Keratinocyte (primary cell): Measurements from ENCODE around the gene CDH22. TPM values are rescaled to one million over a fixed set of nuclear protein-coding genes. Genes with fewer than 3 reads are reported as not detected.

ENCODE experiments used
- DNase-seq: peaks from one replicate; pipeline ENCODE4 v3.0.0-alpha.2; 2011; ENCODE audit warnings: low read depth, missing footprints, low spot score
- FAIRE-seq: peaks from 2 replicates; lab custom pipeline; 2011; peaks lifted over from hg19 to GRCh38; lab: Jason Lieb, UNC
- H2AFZ ChIP-seq: 2 replicates; pipeline ENCODE4 v1.6.0; 2012; ENCODE audit warnings: low read length, control low read depth, inconsistent platforms; ENCODE audit not compliant: control insufficient read depth
- H3K27ac ChIP-seq: 2 replicates; pipeline ENCODE4 v1.5.1; 2011; ENCODE audit warnings: low read length; ENCODE audit not compliant: control insufficient read depth, insufficient read depth
- H3K27me3 ChIP-seq: 3 replicates; pipeline ENCODE4 v1.6.0; 2011; ENCODE audit warnings: low read length; ENCODE audit not compliant: control insufficient read depth, insufficient read depth; ENCODE audit errors: extremely low read depth
- H3K36me3 ChIP-seq, 2 experiments: 2 replicates in 1 of 2; 3 replicates in 1 of 2; pipeline ENCODE4 v1.5.1; 2011; ENCODE audit warnings: low read length in 2 of 2, mild to moderate bottlenecking in 1 of 2; ENCODE audit not compliant: control insufficient read depth in 2 of 2, insufficient read depth in 2 of 2; ENCODE audit errors: extremely low read depth in 1 of 2
- H3K4me1 ChIP-seq: 3 replicates; pipeline ENCODE4 v1.5.1; 2011; ENCODE audit warnings: low read length; ENCODE audit not compliant: control insufficient read depth, insufficient read depth; ENCODE audit errors: extremely low read depth
- H3K4me2 ChIP-seq: 3 replicates; pipeline ENCODE4 v1.6.0; 2011; ENCODE audit warnings: low read depth, low read length; ENCODE audit not compliant: control insufficient read depth, insufficient read depth; ENCODE audit errors: extremely low read depth
- H3K4me3 ChIP-seq, 3 experiments: fragments of 200-600 bp in 1 of 3; sonication (generic) in 1 of 3; 2 replicates in 2 of 3; 3 replicates in 1 of 3; pipeline ENCODE4 v1.5.1; 2011 to 2016; ENCODE audit warnings: low read length in 3 of 3, mild to moderate bottlenecking in 3 of 3, control low read depth in 2 of 3, inconsistent platforms in 1 of 3, low read depth in 1 of 3, mixed read lengths in 1 of 3, mixed run types in 1 of 3, moderate library complexity in 1 of 3; ENCODE audit not compliant: control insufficient read depth in 2 of 3, insufficient read depth in 2 of 3; ENCODE audit errors: extremely low read depth in 1 of 3
- H3K79me2 ChIP-seq: 2 replicates; pipeline ENCODE4 v1.6.0; 2012; ENCODE audit warnings: low read length; ENCODE audit not compliant: control insufficient read depth, insufficient read depth
- H3K9ac ChIP-seq: 3 replicates; pipeline ENCODE4 v1.6.0; 2011; ENCODE audit warnings: low read length; ENCODE audit not compliant: control insufficient read depth, insufficient read depth; ENCODE audit errors: extremely low read depth
- H3K9me1 ChIP-seq: 3 replicates; pipeline ENCODE4 v1.6.0; 2011; ENCODE audit warnings: low read length; ENCODE audit not compliant: control insufficient read depth, insufficient read depth; ENCODE audit errors: extremely low read depth
- H3K9me3 ChIP-seq: 2 replicates; pipeline ENCODE4 v1.5.1; 2012; ENCODE audit warnings: low read depth, low read length; ENCODE audit not compliant: control insufficient read depth
- H4K20me1 ChIP-seq: 3 replicates; pipeline ENCODE4 v1.6.0; 2011; ENCODE audit warnings: low read length; ENCODE audit not compliant: control insufficient read depth, insufficient read depth; ENCODE audit errors: extremely low read depth
- EZH2 ChIP-seq: IDR thresholded peaks from one replicate; pipeline ENCODE4 v1.6.1; 2012; ENCODE audit warnings: inconsistent platforms, mild to moderate bottlenecking, low read length, moderate library complexity
- dilution Hi-C: fragments of 300-500 bp; cut with MboI; formaldehyde crosslinking; loops from one replicate; pipeline ENCODE4 v1.7.0; 2020; ENCODE audit warnings: low sequenced_read_pairs; ENCODE audit not compliant: extremely low pct_ligation_motif_present
- polyA plus RNA-seq, 5 experiments: library from polyadenylated mRNA; depleted of rRNA in 3 of 5; stranded (reverse) in 3 of 5; stranded (forward) in 1 of 5; unstranded in 1 of 5; fragments of >200 nt; gene quantifications; 1 replicate in 1 of 5; 2 replicates in 3 of 5; 3 replicates in 1 of 5; pipeline versions ENCODE4 v1.2.1 to v1.2.3, GENCODE V29; 2011 to 2012; ENCODE audit warnings: missing spikeins in 2 of 5, low read depth in 1 of 5, low replicate concordance in 1 of 5
- TF ChIP-seq, protein P1 (sequence below), 3 experiments: IDR thresholded peaks in 1 of 3; conservative IDR thresholded peaks in 1 of 3; optimal IDR thresholded peaks in 1 of 3; 2 replicates in 2 of 3; 3 replicates in 1 of 3; pipeline versions ENCODE3 to v1.5.1; 2011; ENCODE audit warnings: low read length in 3 of 3, mild to moderate bottlenecking in 3 of 3, moderate library complexity in 2 of 3, control low read depth in 1 of 3, inconsistent platforms in 1 of 3; ENCODE audit not compliant: insufficient read depth in 2 of 3; ENCODE audit errors: extremely low read depth in 1 of 3

Gene CDH22
- polyA plus RNA-seq, 1 donor (not counting 4 experiments of a cell fraction or from before 2014, with no cell fraction given): not detected

DNA sequence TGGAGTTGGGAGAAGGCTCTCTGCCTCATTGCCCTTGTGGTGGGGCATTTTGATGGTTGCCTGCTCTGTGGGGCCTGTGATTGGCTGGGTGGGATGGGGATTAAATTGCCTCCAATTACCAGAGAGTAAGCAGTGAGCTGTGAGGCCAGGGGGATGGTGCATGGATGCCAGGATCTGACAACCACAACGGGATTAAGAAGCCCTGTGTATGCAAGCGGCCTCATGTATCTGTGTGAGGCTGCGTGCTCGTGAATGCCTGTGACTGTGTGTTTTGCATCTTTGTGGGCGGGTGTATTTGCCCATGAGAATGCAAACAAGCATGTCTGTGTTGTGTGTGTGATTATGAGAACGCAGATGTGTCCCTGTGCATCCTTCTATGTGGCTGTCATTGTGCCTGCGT is 144.0 kb downstream of the CDH22 start:
- no peak overlapping the region for H3K9ac ChIP-seq
- dilution Hi-C loops: no loop called here
- no peaks in the 10 kb centered on the region for H3K36me3 ChIP-seq
- no peak overlapping the region for H3K4me2 ChIP-seq
- H3K9me1 ChIP-seq: no peaks in the 10 kb centered on the region
- no peak for DNase-seq
- H4K20me1 ChIP-seq: no peaks in the 10 kb centered on the region
- no peak overlapping the region for H3K27ac ChIP-seq
- no peaks in the 10 kb centered on the region for H3K4me1 ChIP-seq
- no peak for FAIRE-seq
- peaks cover 16% of the 10 kb centered on the region for H3K27me3 ChIP-seq
- no peak overlapping the region for H3K4me3 ChIP-seq
- H3K79me2 ChIP-seq: no peaks in the 10 kb centered on the region
- no peak overlapping the region for H2AFZ ChIP-seq
- no peaks in the 10 kb centered on the region for H3K9me3 ChIP-seq
- TF ChIP-seq, protein P1, sequence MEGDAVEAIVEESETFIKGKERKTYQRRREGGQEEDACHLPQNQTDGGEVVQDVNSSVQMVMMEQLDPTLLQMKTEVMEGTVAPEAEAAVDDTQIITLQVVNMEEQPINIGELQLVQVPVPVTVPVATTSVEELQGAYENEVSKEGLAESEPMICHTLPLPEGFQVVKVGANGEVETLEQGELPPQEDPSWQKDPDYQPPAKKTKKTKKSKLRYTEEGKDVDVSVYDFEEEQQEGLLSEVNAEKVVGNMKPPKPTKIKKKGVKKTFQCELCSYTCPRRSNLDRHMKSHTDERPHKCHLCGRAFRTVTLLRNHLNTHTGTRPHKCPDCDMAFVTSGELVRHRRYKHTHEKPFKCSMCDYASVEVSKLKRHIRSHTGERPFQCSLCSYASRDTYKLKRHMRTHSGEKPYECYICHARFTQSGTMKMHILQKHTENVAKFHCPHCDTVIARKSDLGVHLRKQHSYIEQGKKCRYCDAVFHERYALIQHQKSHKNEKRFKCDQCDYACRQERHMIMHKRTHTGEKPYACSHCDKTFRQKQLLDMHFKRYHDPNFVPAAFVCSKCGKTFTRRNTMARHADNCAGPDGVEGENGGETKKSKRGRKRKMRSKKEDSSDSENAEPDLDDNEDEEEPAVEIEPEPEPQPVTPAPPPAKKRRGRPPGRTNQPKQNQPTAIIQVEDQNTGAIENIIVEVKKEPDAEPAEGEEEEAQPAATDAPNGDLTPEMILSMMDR (optimal IDR thresholded peaks at IDR 0.05 in 1 of 3, IDR thresholded peaks at IDR 0.05 in 1 of 3, conservative IDR thresholded peaks at IDR 0.05 in 1 of 3; ENCODE audit: extremely low read depth in 1 of 3, insufficient read depth in 2 of 3, low read length in 3 of 3): no peak
- TF ChIP-seq EZH2: no peak

DNA sequence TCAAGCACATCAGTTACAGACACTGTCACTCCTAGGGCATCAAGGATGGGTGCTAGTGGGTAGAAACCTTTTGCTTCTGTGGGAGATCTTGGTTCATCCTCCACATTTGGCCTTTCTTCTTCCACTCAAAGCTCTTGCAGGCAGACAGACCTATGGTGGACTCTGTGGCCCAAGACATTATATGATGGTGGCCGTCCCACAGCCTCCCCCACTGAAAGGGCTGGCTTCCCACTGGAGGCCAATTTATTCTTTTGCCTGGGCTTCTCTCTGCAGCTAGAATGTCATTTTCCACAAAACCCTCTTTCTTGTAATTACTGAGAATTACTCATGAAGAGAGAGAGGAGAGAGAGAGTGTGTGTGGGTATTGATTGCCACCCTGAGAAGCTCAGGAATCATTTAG is 146.4 kb downstream of the CDH22 start:
- no peaks in the 10 kb centered on the region for H4K20me1 ChIP-seq
- H3K36me3 ChIP-seq: no peaks in the 10 kb centered on the region
- H3K9me1 ChIP-seq: no peaks in the 10 kb centered on the region
- FAIRE-seq (no peak), DNase-seq (no peak)
- H3K9ac ChIP-seq: no peak overlapping the region
- H3K4me2 ChIP-seq: no peak overlapping the region
- no peaks in the 10 kb centered on the region for H3K4me1 ChIP-seq
- no peak for TF ChIP-seq EZH2
- TF ChIP-seq, protein P1 (optimal IDR thresholded peaks at IDR 0.05 in 1 of 3, IDR thresholded peaks at IDR 0.05 in 1 of 3, conservative IDR thresholded peaks at IDR 0.05 in 1 of 3; ENCODE audit: extremely low read depth in 1 of 3, insufficient read depth in 2 of 3, low read length in 3 of 3): no peak
- peaks cover 16% of the 10 kb centered on the region for H3K27me3 ChIP-seq
- H3K9me3 ChIP-seq: no peaks in the 10 kb centered on the region
- no peaks in the 10 kb centered on the region for H3K79me2 ChIP-seq
- no peak overlapping the region for H3K27ac ChIP-seq
- no peak overlapping the region for H2AFZ ChIP-seq
- dilution Hi-C loops: no loop called here
- H3K4me3 ChIP-seq: no peak overlapping the region
